Mammary epithelial cell (primary cell): ENCODE measurements around the gene KLK12.

Experiments used
- CTCF ChIP-seq, 2 donors: IDR thresholded peaks in 1 of 2; conservative IDR thresholded peaks in 1 of 2; 2 replicates each; pipeline ENCODE4 v1.5.1; 2011 to 2012; ENCODE audit warnings: inconsistent platforms in 2 of 2, low read length in 2 of 2, mild to moderate bottlenecking in 2 of 2, control low read depth in 1 of 2, low read depth in 1 of 2; ENCODE audit not compliant: insufficient read depth in 1 of 2; ENCODE audit errors: extremely low read depth in 1 of 2
- EZH2 ChIP-seq: IDR thresholded peaks from 2 replicates; pipeline ENCODE4 v1.6.1; 2012; ENCODE audit warnings: low read length, inconsistent platforms, borderline replicate concordance

GRCh38 chr19:51031880-51032225, 2.9 kb downstream of the KLK12 start:
- TF ChIP-seq CTCF (conservative IDR thresholded peaks at IDR 0.05 in 1 of 2, IDR thresholded peaks at IDR 0.05 in 1 of 2; ENCODE audit: extremely low read depth in 1 of 2, insufficient read depth in 1 of 2, low read depth in 1 of 2, low read length in 2 of 2) (no peak), EZH2 (no peak)
